Testis (tissue), 2 donors: ENCODE data around the gene HDAC9.

Experiments
- POLR2A ChIP-seq: fragments of 450-650 bp; IDR thresholded peaks from one replicate; pipeline ENCODE4 v1.6.1; 2017; ENCODE audit warnings: antibody characterized with exemption, mild to moderate bottlenecking, moderate library complexity
- TF ChIP-seq, protein P1 (sequence below), 3 experiments: fragments of 450-650 bp in 2 of 3; fragments of 200-600 bp in 1 of 3; sonication (generic) in 1 of 3; IDR thresholded peaks; one replicate each; pipeline ENCODE4 v1.5.1; 2016 to 2019; ENCODE audit warnings: antibody characterized with exemption in 3 of 3, mild to moderate bottlenecking in 2 of 3, moderate library complexity in 1 of 3

DNA sequence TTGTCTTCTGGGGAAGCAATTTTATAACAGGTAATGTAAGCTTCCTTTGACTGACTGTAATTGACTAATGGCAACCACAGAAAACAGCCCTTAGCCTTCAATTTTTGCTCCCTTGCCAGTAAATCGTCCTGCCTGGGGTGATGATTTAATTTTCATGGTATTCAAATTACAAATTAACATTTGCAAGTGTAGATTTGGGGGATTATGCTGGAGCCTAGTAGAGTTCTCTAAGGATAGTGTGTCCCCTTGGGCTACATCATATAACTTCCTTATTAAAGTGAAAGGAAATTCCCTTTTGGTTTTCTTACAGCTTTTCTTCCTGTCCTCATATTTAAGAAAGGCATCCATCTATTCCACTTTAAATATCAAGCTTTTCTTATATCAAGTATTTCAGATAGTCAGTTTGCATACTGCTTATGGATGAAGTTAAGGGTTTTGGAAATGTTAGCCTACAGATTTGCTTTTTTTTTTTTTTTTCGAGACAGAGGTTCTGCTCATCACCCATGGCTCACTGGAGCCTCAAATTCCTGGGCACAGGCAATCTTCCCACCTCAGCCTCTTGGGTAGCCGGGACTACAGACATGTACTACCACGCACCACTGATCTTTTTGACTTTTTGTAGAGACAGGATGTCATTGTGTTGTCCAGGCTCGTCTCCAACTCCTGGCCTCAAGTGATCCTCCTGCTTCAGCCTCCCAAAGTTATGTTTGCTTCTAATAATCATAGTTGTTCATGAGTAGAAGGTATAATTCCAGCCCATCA is 35.9 kb upstream of the HDAC9 start:
- TF ChIP-seq, protein P1, sequence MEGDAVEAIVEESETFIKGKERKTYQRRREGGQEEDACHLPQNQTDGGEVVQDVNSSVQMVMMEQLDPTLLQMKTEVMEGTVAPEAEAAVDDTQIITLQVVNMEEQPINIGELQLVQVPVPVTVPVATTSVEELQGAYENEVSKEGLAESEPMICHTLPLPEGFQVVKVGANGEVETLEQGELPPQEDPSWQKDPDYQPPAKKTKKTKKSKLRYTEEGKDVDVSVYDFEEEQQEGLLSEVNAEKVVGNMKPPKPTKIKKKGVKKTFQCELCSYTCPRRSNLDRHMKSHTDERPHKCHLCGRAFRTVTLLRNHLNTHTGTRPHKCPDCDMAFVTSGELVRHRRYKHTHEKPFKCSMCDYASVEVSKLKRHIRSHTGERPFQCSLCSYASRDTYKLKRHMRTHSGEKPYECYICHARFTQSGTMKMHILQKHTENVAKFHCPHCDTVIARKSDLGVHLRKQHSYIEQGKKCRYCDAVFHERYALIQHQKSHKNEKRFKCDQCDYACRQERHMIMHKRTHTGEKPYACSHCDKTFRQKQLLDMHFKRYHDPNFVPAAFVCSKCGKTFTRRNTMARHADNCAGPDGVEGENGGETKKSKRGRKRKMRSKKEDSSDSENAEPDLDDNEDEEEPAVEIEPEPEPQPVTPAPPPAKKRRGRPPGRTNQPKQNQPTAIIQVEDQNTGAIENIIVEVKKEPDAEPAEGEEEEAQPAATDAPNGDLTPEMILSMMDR (IDR thresholded peaks at IDR 0.05) = no peak
- TF ChIP-seq POLR2A = no peak
